ENCODE measurements around the gene FARP2.

FARP2 gene

GRCh38 chr2:241460631-241461030 is 104.5 kb downstream of the FARP2 start:
- Histone ChIP-seq H3K36me3 (ENCODE audit: control insufficient read depth, insufficient read depth, low read length) (no peaks in the 10 kb centered on the region), H3K9me3 (ENCODE audit: control insufficient read depth, low read length) (no peaks in the 10 kb centered on the region), H3K4me1 (ENCODE audit: control insufficient read depth, insufficient read depth, low read length, poor library complexity, severe bottlenecking) (no peaks in the 10 kb centered on the region), H3K27ac (ENCODE audit: low read depth, low read length, severe bottlenecking) (no peak overlapping the region), H3K4me3 (ENCODE audit: extremely low read depth, insufficient read depth, low read length, poor library complexity, severe bottlenecking) (no peak overlapping the region)
- 90 to 94% methylated on average over 2 to 3 of the region's 3 CpGs for WGBS, 2 experiments (ENCODE audit: insufficient coverage in 2 of 2)

GRCh38 chr2:241461693-241462677 is 105.9 kb downstream of the FARP2 start:
- H3K27ac ChIP-seq (ENCODE audit: low read depth, low read length, severe bottlenecking): no peak overlapping the region
- H3K4me1 ChIP-seq (ENCODE audit: control insufficient read depth, insufficient read depth, low read length, poor library complexity, severe bottlenecking): no peaks in the 10 kb centered on the region
- no peaks in the 10 kb centered on the region for H3K36me3 ChIP-seq (ENCODE audit: control insufficient read depth, insufficient read depth, low read length)
- H3K9me3 ChIP-seq (ENCODE audit: control insufficient read depth, low read length): no peaks in the 10 kb centered on the region
- 91 to 99% methylated on average over 13 to 17 of the region's 19 CpGs for WGBS, 2 experiments (ENCODE audit: insufficient coverage in 2 of 2)
- no peak overlapping the region for H3K4me3 ChIP-seq (ENCODE audit: extremely low read depth, insufficient read depth, low read length, poor library complexity, severe bottlenecking)

GRCh38 chr2:241463276-241464135 is 107.4 kb downstream of the FARP2 start:
- no peaks in the 10 kb centered on the region for H3K9me3 ChIP-seq (ENCODE audit: control insufficient read depth, low read length)
- no peaks in the 10 kb centered on the region for H3K36me3 ChIP-seq (ENCODE audit: control insufficient read depth, insufficient read depth, low read length)
- WGBS, 2 experiments (ENCODE audit: insufficient coverage in 2 of 2): 91 to 95% methylated on average over 15 to 16 of the region's 18 CpGs
- no peaks in the 10 kb centered on the region for H3K4me1 ChIP-seq (ENCODE audit: control insufficient read depth, insufficient read depth, low read length, poor library complexity, severe bottlenecking)
- no peak overlapping the region for H3K4me3 ChIP-seq (ENCODE audit: extremely low read depth, insufficient read depth, low read length, poor library complexity, severe bottlenecking)
- no peak overlapping the region for H3K27ac ChIP-seq (ENCODE audit: low read depth, low read length, severe bottlenecking)

GRCh38 chr2:241465543-241465942 is 109.5 kb downstream of the FARP2 start:
- Histone ChIP-seq H3K4me3 (ENCODE audit: extremely low read depth, insufficient read depth, low read length, poor library complexity, severe bottlenecking) (no peak overlapping the region), H3K4me1 (ENCODE audit: control insufficient read depth, insufficient read depth, low read length, poor library complexity, severe bottlenecking) (no peaks in the 10 kb centered on the region), H3K36me3 (ENCODE audit: control insufficient read depth, insufficient read depth, low read length) (no peaks in the 10 kb centered on the region), H3K9me3 (ENCODE audit: control insufficient read depth, low read length) (no peaks in the 10 kb centered on the region), H3K27ac (ENCODE audit: low read depth, low read length, severe bottlenecking) (no peak overlapping the region)
- WGBS, 2 experiments (ENCODE audit: insufficient coverage in 2 of 2): 60 to 75% methylated on average over 4 to 10 of the region's 12 CpGs

GRCh38 chr2:241466230-241466629 is 110.1 kb downstream of the FARP2 start:
- no peaks in the 10 kb centered on the region for H3K4me1 ChIP-seq (ENCODE audit: control insufficient read depth, insufficient read depth, low read length, poor library complexity, severe bottlenecking)
- H3K27ac ChIP-seq (ENCODE audit: low read depth, low read length, severe bottlenecking): no peak overlapping the region
- 91 to 100% methylated on average over 4 to 10 of the region's 10 CpGs for WGBS, 2 experiments (ENCODE audit: insufficient coverage in 2 of 2)
- H3K4me3 ChIP-seq (ENCODE audit: extremely low read depth, insufficient read depth, low read length, poor library complexity, severe bottlenecking): no peak overlapping the region
- no peaks in the 10 kb centered on the region for H3K9me3 ChIP-seq (ENCODE audit: control insufficient read depth, low read length)
- H3K36me3 ChIP-seq (ENCODE audit: control insufficient read depth, insufficient read depth, low read length): no peaks in the 10 kb centered on the region

- no peaks in the 10 kb centered on the region for H3K9me3 ChIP-seq (ENCODE audit: control insufficient read depth, low read length)
- H3K4me3 ChIP-seq (ENCODE audit: extremely low read depth, insufficient read depth, low read length, poor library complexity, severe bottlenecking): no peak overlapping the region
- no peaks in the 10 kb centered on the region for H3K4me1 ChIP-seq (ENCODE audit: control insufficient read depth, insufficient read depth, low read length, poor library complexity, severe bottlenecking)
- 91 to 94% methylated on average over 15 to 21 of the region's 23 CpGs for WGBS, 2 experiments (ENCODE audit: insufficient coverage in 2 of 2)
- H3K36me3 ChIP-seq (ENCODE audit: control insufficient read depth, insufficient read depth, low read length): no peaks in the 10 kb centered on the region
- H3K27ac ChIP-seq (ENCODE audit: low read depth, low read length, severe bottlenecking): no peak overlapping the region
Observed at GRCh38 chr2:241467777-241468475, 111.8 kb downstream of the FARP2 start.

- H3K27ac ChIP-seq (ENCODE audit: low read depth, low read length, severe bottlenecking): no peak overlapping the region
- 77 to 100% methylated on average over 1 to 2 of the region's 2 CpGs for WGBS, 2 experiments (ENCODE audit: insufficient coverage in 2 of 2)
Observed at GRCh38 chr2:241468476-241468781, 112.3 kb downstream of the FARP2 start.

GRCh38 chr2:241469746-241470145 is 113.7 kb downstream of the FARP2 start:
- H3K4me1 ChIP-seq (ENCODE audit: control insufficient read depth, insufficient read depth, low read length, poor library complexity, severe bottlenecking): no peaks in the 10 kb centered on the region
- H3K9me3 ChIP-seq (ENCODE audit: control insufficient read depth, low read length): no peaks in the 10 kb centered on the region
- no peak overlapping the region for H3K4me3 ChIP-seq (ENCODE audit: extremely low read depth, insufficient read depth, low read length, poor library complexity, severe bottlenecking)
- no peak overlapping the region for H3K27ac ChIP-seq (ENCODE audit: low read depth, low read length, severe bottlenecking)
- no peaks in the 10 kb centered on the region for H3K36me3 ChIP-seq (ENCODE audit: control insufficient read depth, insufficient read depth, low read length)
- WGBS, 2 experiments (ENCODE audit: insufficient coverage in 2 of 2): 92% methylated on average over 2 of the region's 2 CpGs; no CpG with 5 or more reads in 1 of the 2 experiments

More at GRCh38 chr2:241468476-241468781, 112.3 kb downstream of the FARP2 start:
- no peaks in the 10 kb centered on the region for H3K9me3 ChIP-seq (ENCODE audit: control insufficient read depth, low read length)
- H3K36me3 ChIP-seq (ENCODE audit: control insufficient read depth, insufficient read depth, low read length): no peaks in the 10 kb centered on the region
- H3K4me3 ChIP-seq (ENCODE audit: extremely low read depth, insufficient read depth, low read length, poor library complexity, severe bottlenecking): no peak overlapping the region
- no peaks in the 10 kb centered on the region for H3K4me1 ChIP-seq (ENCODE audit: control insufficient read depth, insufficient read depth, low read length, poor library complexity, severe bottlenecking)

- H3K4me1 ChIP-seq (ENCODE audit: control insufficient read depth, insufficient read depth, low read length, poor library complexity, severe bottlenecking): no peaks in the 10 kb centered on the region
- no peak overlapping the region for H3K4me3 ChIP-seq (ENCODE audit: extremely low read depth, insufficient read depth, low read length, poor library complexity, severe bottlenecking)
- H3K27ac ChIP-seq (ENCODE audit: low read depth, low read length, severe bottlenecking): no peak overlapping the region
- H3K36me3 ChIP-seq (ENCODE audit: control insufficient read depth, insufficient read depth, low read length): no peaks in the 10 kb centered on the region
- WGBS, 2 experiments (ENCODE audit: insufficient coverage in 2 of 2): 93 to 96% methylated on average over 3 of the region's 3 CpGs
- no peaks in the 10 kb centered on the region for H3K9me3 ChIP-seq (ENCODE audit: control insufficient read depth, low read length)
Observed at GRCh38 chr2:241473399-241473798, 117.3 kb downstream of the FARP2 start.

- H3K36me3 ChIP-seq (ENCODE audit: control insufficient read depth, insufficient read depth, low read length): no peaks in the 10 kb centered on the region
- no peaks in the 10 kb centered on the region for H3K4me1 ChIP-seq (ENCODE audit: control insufficient read depth, insufficient read depth, low read length, poor library complexity, severe bottlenecking)
- H3K9me3 ChIP-seq (ENCODE audit: control insufficient read depth, low read length): no peaks in the 10 kb centered on the region
- WGBS, 2 experiments (ENCODE audit: insufficient coverage in 2 of 2): 85 to 100% methylated on average over 1 to 3 of the region's 3 CpGs
- H3K4me3 ChIP-seq (ENCODE audit: extremely low read depth, insufficient read depth, low read length, poor library complexity, severe bottlenecking): no peak overlapping the region
- no peak overlapping the region for H3K27ac ChIP-seq (ENCODE audit: low read depth, low read length, severe bottlenecking)
Observed at GRCh38 chr2:241475267-241475666, 119.2 kb downstream of the FARP2 start.

All from mesodermal cell (in vitro differentiated cells).